ENCODE measurements around the gene DNASE2.
"Not testable (repeated sequence)": the region's sequence is repeated elsewhere in the genome, so short reads cannot be mapped to it uniquely, and the experiment has no call there.

Gene DNASE2

GRCh38 chr19:12915860-12916259 lies 34.6 kb upstream of the DNASE2 start:
- CTCF ChIA-PET: interaction anchor here (0.6 to 1.4 kb wide), 4 partner anchors 14 to 822 kb away, joined by 3 to 4 read pairs (median 3); partner anchors contain the start of gene CALR
- POLR2A ChIA-PET: not testable (repeated sequence)

GRCh38 chr19:12913851-12914690 lies 32.8 kb upstream of the DNASE2 start:
- H3K9me3 ChIP-seq (ENCODE audit: control extremely low read depth in 1 of 5, control insufficient read depth in 4 of 5, insufficient read depth in 2 of 5, low read depth in 1 of 5, low read length in 4 of 5): no peaks in the 10 kb centered on the region
- H3K27me3 ChIP-seq (replicated peaks in 2 of 5; ENCODE audit: control insufficient read depth in 4 of 5, insufficient read depth in 5 of 5, low read length in 4 of 5): no peaks in the 10 kb centered on the region
- no peaks in the 10 kb centered on the region for H3K36me3 ChIP-seq (ENCODE audit: control insufficient read depth in 4 of 4, insufficient read depth in 4 of 4, low read length in 3 of 4)
- WGBS (ENCODE audit: insufficient coverage): 35% methylated on average over 5 of the region's 12 CpGs
- peaks cover 5 to 43% (median 36%) of the 10 kb centered on the region in 4 experiments for H3K4me1 ChIP-seq (ENCODE audit: control extremely low read depth in 1 of 4, control insufficient read depth in 4 of 4, insufficient read depth in 4 of 4, low read length in 3 of 4)
- ChIA-PET POLR2A (interaction anchor here (0.6 to 2.1 kb wide), 9 partner anchors 10 to 1146 kb away, joined by 3 to 15 read pairs (median 4); partner anchors contain the start of genes CALR, DNASE2 and GCDH), CTCF (interaction anchor here (0.7 to 3.0 kb wide), 9 partner anchors 15 to 1330 kb away, joined by 3 to 12 read pairs (median 4); partner anchors contain the start of gene KLF1)
- DNase-seq: peak; percentile 68 to 96 (median 94)
- H3K27ac ChIP-seq (ENCODE audit: insufficient read depth in 1 of 2, low read depth in 1 of 2, low read length in 2 of 2, poor library complexity in 1 of 2, severe bottlenecking in 2 of 2): peak overlapping the region; percentile 51 to 78
- peak overlapping the region in 4 of 7 experiments; percentile 21 to 47 (median 44) for H3K4me3 ChIP-seq (ENCODE audit: control insufficient read depth in 1 of 7, extremely low read depth in 1 of 7, insufficient read depth in 4 of 7, low read depth in 2 of 7, low read length in 6 of 7)

More at GRCh38 chr19:12915860-12916259, 34.6 kb upstream of the DNASE2 start:
- not testable (repeated sequence) for H3K27ac ChIP-seq (ENCODE audit: insufficient read depth in 1 of 2, low read depth in 1 of 2, low read length in 2 of 2, poor library complexity in 1 of 2, severe bottlenecking in 2 of 2); H3K9me3 ChIP-seq (ENCODE audit: control extremely low read depth in 1 of 5, control insufficient read depth in 4 of 5, insufficient read depth in 2 of 5, low read depth in 1 of 5, low read length in 4 of 5); DNase-seq; H3K27me3 ChIP-seq (replicated peaks in 2 of 5; ENCODE audit: control insufficient read depth in 4 of 5, insufficient read depth in 5 of 5, low read length in 4 of 5); H3K36me3 ChIP-seq (ENCODE audit: control insufficient read depth in 4 of 4, insufficient read depth in 4 of 4, low read length in 3 of 4); H3K4me3 ChIP-seq (ENCODE audit: control insufficient read depth in 1 of 7, extremely low read depth in 1 of 7, insufficient read depth in 4 of 7, low read depth in 2 of 7, low read length in 6 of 7)
- H3K4me1 ChIP-seq (ENCODE audit: control extremely low read depth in 1 of 4, control insufficient read depth in 4 of 4, insufficient read depth in 4 of 4, low read length in 3 of 4): peaks cover 5 to 46% (median 40%) of the 10 kb centered on the region in 4 experiments
- WGBS (ENCODE audit: insufficient coverage): 100% methylated on average over 1 of the region's 4 CpGs

- peak; percentile 12 to 46 (median 44) for DNase-seq
- H3K36me3 ChIP-seq (ENCODE audit: control insufficient read depth in 4 of 4, insufficient read depth in 4 of 4, low read length in 3 of 4): no peaks in the 10 kb centered on the region
- peak overlapping the region; percentile 51 to 78 for H3K27ac ChIP-seq (ENCODE audit: insufficient read depth in 1 of 2, low read depth in 1 of 2, low read length in 2 of 2, poor library complexity in 1 of 2, severe bottlenecking in 2 of 2)
- no peaks in the 10 kb centered on the region for H3K27me3 ChIP-seq (replicated peaks in 2 of 5; ENCODE audit: control insufficient read depth in 4 of 5, insufficient read depth in 5 of 5, low read length in 4 of 5)
- no peaks in the 10 kb centered on the region for H3K9me3 ChIP-seq (ENCODE audit: control extremely low read depth in 1 of 5, control insufficient read depth in 4 of 5, insufficient read depth in 2 of 5, low read depth in 1 of 5, low read length in 4 of 5)
- H3K4me1 ChIP-seq (ENCODE audit: control extremely low read depth in 1 of 4, control insufficient read depth in 4 of 4, insufficient read depth in 4 of 4, low read length in 3 of 4): peaks cover 5 to 40% (median 31%) of the 10 kb centered on the region in 4 experiments
- peak overlapping the region in 2 of 7 experiments; percentile 46 to 47 for H3K4me3 ChIP-seq (ENCODE audit: control insufficient read depth in 1 of 7, extremely low read depth in 1 of 7, insufficient read depth in 4 of 7, low read depth in 2 of 7, low read length in 6 of 7)
- POLR2A ChIA-PET: interaction anchor here (0.6 to 2.1 kb wide), 5 partner anchors 22 to 1145 kb away, joined by 3 to 15 read pairs (median 11); partner anchors contain the start of genes CALR and GCDH
- 20% methylated on average over 12 of the region's 22 CpGs for WGBS (ENCODE audit: insufficient coverage)
- CTCF ChIA-PET: interaction anchor here (0.7 to 3.0 kb wide), 11 partner anchors 9 to 1329 kb away, joined by 3 to 12 read pairs (median 4); partner anchors contain the start of genes GCDH and KLF1
Observed at GRCh38 chr19:12913011-12913561, 31.8 kb upstream of the DNASE2 start.

- CTCF ChIA-PET: interaction anchor here (0.9 to 3.0 kb wide), 5 partner anchors 8 to 66 kb away, joined by 3 to 12 read pairs (median 6); partner anchors contain the start of genes GCDH and KLF1
- Histone ChIP-seq H3K4me3 (ENCODE audit: control insufficient read depth in 1 of 7, extremely low read depth in 1 of 7, insufficient read depth in 4 of 7, low read depth in 2 of 7, low read length in 6 of 7) (peak overlapping the region in 2 of 7 experiments; percentile 46 to 47), H3K4me1 (ENCODE audit: control extremely low read depth in 1 of 4, control insufficient read depth in 4 of 4, insufficient read depth in 4 of 4, low read length in 3 of 4) (peaks cover 5 to 40% (median 31%) of the 10 kb centered on the region in 4 experiments), H3K36me3 (ENCODE audit: control insufficient read depth in 4 of 4, insufficient read depth in 4 of 4, low read length in 3 of 4) (no peaks in the 10 kb centered on the region), H3K9me3 (ENCODE audit: control extremely low read depth in 1 of 5, control insufficient read depth in 4 of 5, insufficient read depth in 2 of 5, low read depth in 1 of 5, low read length in 4 of 5) (no peaks in the 10 kb centered on the region), H3K27ac (ENCODE audit: insufficient read depth in 1 of 2, low read depth in 1 of 2, low read length in 2 of 2, poor library complexity in 1 of 2, severe bottlenecking in 2 of 2) (peak overlapping the region; percentile 51 to 78), H3K27me3 (replicated peaks in 2 of 5; ENCODE audit: control insufficient read depth in 4 of 5, insufficient read depth in 5 of 5, low read length in 4 of 5) (no peaks in the 10 kb centered on the region)
- POLR2A ChIA-PET: interaction anchor here (0.6 to 2.1 kb wide), 2 partner anchors 25 to 27 kb away, joined by 11 to 15 read pairs; partner anchors contain the start of gene CALR
- DNase-seq: no peak
- 68% methylated on average over 4 of the region's 4 CpGs for WGBS (ENCODE audit: insufficient coverage)
Observed at GRCh38 chr19:12912571-12912970, 31.3 kb upstream of the DNASE2 start.

GRCh38 chr19:12907166-12907565 lies 25.9 kb upstream of the DNASE2 start:
- Histone ChIP-seq H3K27me3 (replicated peaks in 2 of 5; ENCODE audit: control insufficient read depth in 4 of 5, insufficient read depth in 5 of 5, low read length in 4 of 5) (no peaks in the 10 kb centered on the region), H3K4me1 (ENCODE audit: control extremely low read depth in 1 of 4, control insufficient read depth in 4 of 4, insufficient read depth in 4 of 4, low read length in 3 of 4) (peaks cover 0 to 3% (median 2%) of the 10 kb centered on the region in 4 experiments), H3K36me3 (ENCODE audit: control insufficient read depth in 4 of 4, insufficient read depth in 4 of 4, low read length in 3 of 4) (peaks cover 0 to 4% (median under 1%) of the 10 kb centered on the region in 4 experiments), H3K4me3 (ENCODE audit: control insufficient read depth in 1 of 7, extremely low read depth in 1 of 7, insufficient read depth in 4 of 7, low read depth in 2 of 7, low read length in 6 of 7) (no peak overlapping the region), H3K9me3 (ENCODE audit: control extremely low read depth in 1 of 5, control insufficient read depth in 4 of 5, insufficient read depth in 2 of 5, low read depth in 1 of 5, low read length in 4 of 5) (no peaks in the 10 kb centered on the region), H3K27ac (ENCODE audit: insufficient read depth in 1 of 2, low read depth in 1 of 2, low read length in 2 of 2, poor library complexity in 1 of 2, severe bottlenecking in 2 of 2) (no peak overlapping the region)
- ChIA-PET POLR2A (no interaction called here), CTCF (interaction anchor here (1.1 to 2.7 kb wide), 6 partner anchors 16 to 71 kb away, joined by 3 to 9 read pairs (median 4); partner anchors contain the start of genes FARSA and GCDH)
- WGBS (ENCODE audit: insufficient coverage): 94% methylated on average over 9 of the region's 9 CpGs
- DNase-seq: no peak

- no peak for DNase-seq
- H3K27me3 ChIP-seq (replicated peaks in 2 of 5; ENCODE audit: control insufficient read depth in 4 of 5, insufficient read depth in 5 of 5, low read length in 4 of 5): no peaks in the 10 kb centered on the region
- 97% methylated on average over 10 of the region's 10 CpGs for WGBS (ENCODE audit: insufficient coverage)
- ChIA-PET POLR2A (no interaction called here), CTCF (interaction anchor here (1.3 to 2.8 kb wide), 2 partner anchors 8 to 13 kb away, joined by 3 to 12 read pairs; no protein-coding TSS in a partner anchor)
- no peaks in the 10 kb centered on the region for H3K9me3 ChIP-seq (ENCODE audit: control extremely low read depth in 1 of 5, control insufficient read depth in 4 of 5, insufficient read depth in 2 of 5, low read depth in 1 of 5, low read length in 4 of 5)
- H3K36me3 ChIP-seq (ENCODE audit: control insufficient read depth in 4 of 4, insufficient read depth in 4 of 4, low read length in 3 of 4): peaks cover 8 to 41% (median 38%) of the 10 kb centered on the region in 4 experiments
- H3K27ac ChIP-seq (ENCODE audit: insufficient read depth in 1 of 2, low read depth in 1 of 2, low read length in 2 of 2, poor library complexity in 1 of 2, severe bottlenecking in 2 of 2): no peak overlapping the region
- no peak overlapping the region for H3K4me3 ChIP-seq (ENCODE audit: control insufficient read depth in 1 of 7, extremely low read depth in 1 of 7, insufficient read depth in 4 of 7, low read depth in 2 of 7, low read length in 6 of 7)
- no peaks in the 10 kb centered on the region for H3K4me1 ChIP-seq (ENCODE audit: control extremely low read depth in 1 of 4, control insufficient read depth in 4 of 4, insufficient read depth in 4 of 4, low read length in 3 of 4)
Observed at GRCh38 chr19:12899891-12900518, 18.8 kb upstream of the DNASE2 start.
